Peyer's patch (tissue), 4 donors: ENCODE measurements around the gene MGAT5B. TPM values are rescaled to one million over a fixed set of nuclear protein-coding genes. Genes with fewer than 3 reads are reported as not detected.

ENCODE experiments used
- DNase-seq, 3 donors: peaks; one replicate each; pipeline ENCODE4 v3.0.0-alpha.2; 2017 to 2019
- H3K27ac ChIP-seq, 4 donors: fragments of 200-600 bp; sonication (generic); one replicate each; pipeline ENCODE4 v1.5.1; 2016 to 2019
- H3K27me3 ChIP-seq, 2 donors: fragments of 200-600 bp; sonication (generic); one replicate each; pipeline ENCODE4 v1.5.1; 2019
- H3K36me3 ChIP-seq, 3 donors: fragments of 200-600 bp; sonication (generic); one replicate each; pipeline ENCODE4 v1.5.1; 2016 to 2019
- H3K4me1 ChIP-seq, 4 donors: fragments of 200-600 bp; sonication (generic); one replicate each; pipeline ENCODE4 v1.5.1; 2016 to 2019
- H3K4me3 ChIP-seq, 4 donors: fragments of 200-600 bp; sonication (generic); 1 replicate in 3 of 4; 2 replicates in 1 of 4; pipeline ENCODE4 v1.5.1; 2016 to 2019; ENCODE audit warnings: mild to moderate bottlenecking in 1 of 4
- H3K9me3 ChIP-seq, 4 donors: fragments of 200-600 bp; sonication (generic); one replicate each; pipeline ENCODE4 v1.5.1; 2016 to 2019; ENCODE audit warnings: mild to moderate bottlenecking in 1 of 4
- CTCF ChIP-seq, 6 experiments: fragments of 450-650 bp in 4 of 6; fragments of 200-600 bp in 2 of 6; sonication (generic) in 1 of 6; IDR thresholded peaks; one replicate each; pipeline ENCODE4 v1.5.1; 2017 to 2019; ENCODE audit warnings: antibody characterized with exemption in 6 of 6, mild to moderate bottlenecking in 3 of 6, moderate library complexity in 1 of 6
- POLR2A ChIP-seq, 2 donors: fragments of 450-650 bp; IDR thresholded peaks; one replicate each; pipeline ENCODE4 v1.5.1; 2017; ENCODE audit warnings: antibody characterized with exemption in 2 of 2, mild to moderate bottlenecking in 2 of 2, moderate library complexity in 2 of 2
- total RNA-seq, 4 donors: library from RNA; depleted of rRNA; stranded (reverse); fragments of >200 nt; gene quantifications; one replicate each; pipeline ENCODE4 v1.1.0, GENCODE V29; 2016

The MGAT5B gene
- total RNA-seq, 4 donors from 2014 or later = 0.27 to 6.6 (median 0.47) TPM; not detected in 1

GRCh38 chr17:76904116-76904515 is 35.9 kb downstream of the MGAT5B start:
- no peak for DNase-seq
- Histone ChIP-seq H3K36me3 (no peaks in the 10 kb centered on the region), H3K9me3 (no peaks in the 10 kb centered on the region), H3K27me3 (no peaks in the 10 kb centered on the region), H3K4me3 (no peak overlapping the region), H3K4me1 (no peaks in the 10 kb centered on the region), H3K27ac (no peak overlapping the region)
- no peak for TF ChIP-seq CTCF (IDR thresholded peaks at IDR 0.05)

GRCh38 chr17:76905036-76905435 is 36.8 kb downstream of the MGAT5B start:
- H3K4me1 ChIP-seq = no peaks in the 10 kb centered on the region
- H3K36me3 ChIP-seq = no peaks in the 10 kb centered on the region
- no peak overlapping the region for H3K27ac ChIP-seq
- no peak for DNase-seq
- TF ChIP-seq POLR2A (IDR thresholded peaks at IDR 0.05) = no peak
- TF ChIP-seq CTCF (IDR thresholded peaks at IDR 0.05) = no peak
- H3K9me3 ChIP-seq = no peaks in the 10 kb centered on the region
- no peaks in the 10 kb centered on the region for H3K27me3 ChIP-seq
- no peak overlapping the region for H3K4me3 ChIP-seq

- Histone ChIP-seq H3K9me3 (no peaks in the 10 kb centered on the region), H3K27ac (no peak overlapping the region), H3K4me3 (no peak overlapping the region), H3K27me3 (no peaks in the 10 kb centered on the region), H3K4me1 (no peaks in the 10 kb centered on the region), H3K36me3 (no peaks in the 10 kb centered on the region)
- DNase-seq = no peak
- TF ChIP-seq CTCF (IDR thresholded peaks at IDR 0.05) = no peak
- TF ChIP-seq POLR2A (IDR thresholded peaks at IDR 0.05) = no peak
Measured at GRCh38 chr17:76905836-76906235, 37.6 kb downstream of the MGAT5B start.

GRCh38 chr17:76906463-76906862 is 38.3 kb downstream of the MGAT5B start:
- H3K27ac ChIP-seq = no peak overlapping the region
- no peaks in the 10 kb centered on the region for H3K27me3 ChIP-seq
- no peaks in the 10 kb centered on the region for H3K4me1 ChIP-seq
- DNase-seq = no peak
- H3K9me3 ChIP-seq = no peaks in the 10 kb centered on the region
- no peak overlapping the region for H3K4me3 ChIP-seq
- no peaks in the 10 kb centered on the region for H3K36me3 ChIP-seq
- TF ChIP-seq POLR2A (IDR thresholded peaks at IDR 0.05) (no peak), CTCF (IDR thresholded peaks at IDR 0.05) (no peak)

- Histone ChIP-seq H3K4me3 (no peak overlapping the region), H3K27ac (no peak overlapping the region), H3K36me3 (no peaks in the 10 kb centered on the region), H3K27me3 (no peaks in the 10 kb centered on the region), H3K9me3 (no peaks in the 10 kb centered on the region), H3K4me1 (no peaks in the 10 kb centered on the region)
- no peak for DNase-seq
- TF ChIP-seq CTCF (IDR thresholded peaks at IDR 0.05) = no peak
- no peak for TF ChIP-seq POLR2A (IDR thresholded peaks at IDR 0.05)
Measured at GRCh38 chr17:76907352-76907751, 39.1 kb downstream of the MGAT5B start.
